Adrenal gland (tissue), 12 donors: ENCODE results near the gene JAKMIP2. TPM values are rescaled to one million over a fixed set of nuclear protein-coding genes. Genes with fewer than 3 reads are reported as not detected.

Source experiments
- DNase-seq, 7 donors: peaks; one replicate each; pipeline ENCODE4 v3.0.0-alpha.2; 2019 to 2020
- H3K27ac ChIP-seq, 5 donors: fragments of 200-600 bp; sonication (generic) in 4 of 5; 1 replicate in 3 of 5; 2 replicates in 2 of 5; pipeline versions ENCODE4 v1.5.1 to v1.8.0; 2016 to 2020; ENCODE audit warnings: mild to moderate bottlenecking in 1 of 5
- H3K27me3 ChIP-seq: fragments of 200-600 bp; 2 replicates; pipeline ENCODE4 v1.8.0; 2021
- H3K36me3 ChIP-seq, 2 donors: fragments of 200-600 bp; replicated peaks in 1 of 2; 1 replicate in 1 of 2; 2 replicates in 1 of 2; pipeline versions ENCODE4 v1.5.1 to v1.8.0; 2018 to 2022
- H3K4me1 ChIP-seq, 2 donors: fragments of 200-600 bp; replicated peaks in 1 of 2; 1 replicate in 1 of 2; 2 replicates in 1 of 2; pipeline versions ENCODE4 v1.5.1 to v1.8.0; 2018 to 2021
- H3K4me3 ChIP-seq, 4 donors: fragments of 200-600 bp; sonication (generic) in 3 of 4; one replicate each; pipeline ENCODE4 v1.5.1; 2016 to 2018
- H3K9me3 ChIP-seq, 3 donors: fragments of 200-600 bp; sonication (generic) in 1 of 3; replicated peaks in 1 of 3; 1 replicate in 2 of 3; 2 replicates in 1 of 3; pipeline versions ENCODE4 v1.5.1 to v1.8.0; 2016 to 2021
- POLR2A ChIP-seq, 2 donors: fragments of 450-650 bp; IDR thresholded peaks; one replicate each; pipeline ENCODE4 v1.6.1; 2017; ENCODE audit warnings: antibody characterized with exemption in 2 of 2, mild to moderate bottlenecking in 2 of 2, moderate library complexity in 1 of 2
- WGBS, 4 donors: extraction: QIAGEN DNeasy Blood & Tissue Kit in 2 of 4; methylation state at CpG; one replicate each; pipeline versions ENCODE4 v1.1.5 to v1.1.7; 2013 to 2017; 5-methylcytosine and 5-hydroxymethylcytosine counted together
- intact Hi-C, 2 donors: fragments of 100-400 bp; cut with DNase I; formaldehyde crosslinking; loops; one replicate each; pipeline versions ENCODE4 v1.14.1 to v1.15.0; 2022 to 2023
- polyA plus RNA-seq, 3 donors: library from polyadenylated mRNA; stranded (reverse); fragments of 200-250 nt in 2 of 3; fragments of 350-450 nt in 1 of 3; fragmentation: Illumina TruSeq in 1 of 3; extraction: RNeasy Lipid Tissue Mini Kit (QIAGEN cat#74804) in 1 of 3; gene quantifications; one replicate each; pipeline ENCODE4 v1.2.3, GENCODE V29; 2013 to 2014
- total RNA-seq, 9 donors: library from RNA; depleted of rRNA in 4 of 9; stranded (reverse); fragments of >200 nt in 4 of 9; fragments of 120-200 nt in 1 of 9; fragmentation: NEBNext Ultra II Directional in 1 of 9; extraction: Animal tissue kit (Norgen Biotek cat#: 25700) in 1 of 9; gene quantifications; one replicate each; pipeline versions ENCODE4 v1.1.0 to v1.2.4, GENCODE V29; 2013 to 2023
- TF ChIP-seq, protein P1 (sequence below), 6 experiments: fragments of 450-650 bp in 4 of 6; fragments of 200-600 bp in 2 of 6; sonication (generic) in 1 of 6; IDR thresholded peaks; 1 replicate in 5 of 6; 2 replicates in 1 of 6; pipeline versions ENCODE4 v1.5.1 to v1.8.0; 2016 to 2021; ENCODE audit warnings: antibody characterized with exemption in 6 of 6, mild to moderate bottlenecking in 2 of 6, moderate library complexity in 1 of 6
- donor health status: healthy with polysubstance abuse.
- donor health status: Bipolar disorder and iron deficiency.
- donor health status: DM: yes; HTN: yes; CAD: no.
- donor health status: DM: no; HTN: no; CAD: no.
- donor health status: DM: no; HTN: no; CAD: no.
- donor health status: DM: yes; HTN: yes; CAD: no.

JAKMIP2 gene
- total and polyA plus RNA-seq, 12 donors, result 0.71 to 56.8 (median 4.0) TPM

GRCh38 chr5:147697380-147697779 is 85.1 kb downstream of the JAKMIP2 start:
- no peaks in the 10 kb centered on the region for H3K9me3 ChIP-seq
- TF ChIP-seq, protein P1, sequence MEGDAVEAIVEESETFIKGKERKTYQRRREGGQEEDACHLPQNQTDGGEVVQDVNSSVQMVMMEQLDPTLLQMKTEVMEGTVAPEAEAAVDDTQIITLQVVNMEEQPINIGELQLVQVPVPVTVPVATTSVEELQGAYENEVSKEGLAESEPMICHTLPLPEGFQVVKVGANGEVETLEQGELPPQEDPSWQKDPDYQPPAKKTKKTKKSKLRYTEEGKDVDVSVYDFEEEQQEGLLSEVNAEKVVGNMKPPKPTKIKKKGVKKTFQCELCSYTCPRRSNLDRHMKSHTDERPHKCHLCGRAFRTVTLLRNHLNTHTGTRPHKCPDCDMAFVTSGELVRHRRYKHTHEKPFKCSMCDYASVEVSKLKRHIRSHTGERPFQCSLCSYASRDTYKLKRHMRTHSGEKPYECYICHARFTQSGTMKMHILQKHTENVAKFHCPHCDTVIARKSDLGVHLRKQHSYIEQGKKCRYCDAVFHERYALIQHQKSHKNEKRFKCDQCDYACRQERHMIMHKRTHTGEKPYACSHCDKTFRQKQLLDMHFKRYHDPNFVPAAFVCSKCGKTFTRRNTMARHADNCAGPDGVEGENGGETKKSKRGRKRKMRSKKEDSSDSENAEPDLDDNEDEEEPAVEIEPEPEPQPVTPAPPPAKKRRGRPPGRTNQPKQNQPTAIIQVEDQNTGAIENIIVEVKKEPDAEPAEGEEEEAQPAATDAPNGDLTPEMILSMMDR (IDR thresholded peaks at IDR 0.05), result no peak
- no peak for TF ChIP-seq POLR2A (IDR thresholded peaks at IDR 0.05)
- H3K36me3 ChIP-seq, result no peaks in the 10 kb centered on the region
- H3K4me3 ChIP-seq, result no peak overlapping the region
- H3K4me1 ChIP-seq, result peaks cover 0 to 12% of the 10 kb centered on the region in 2 donors
- no peak for DNase-seq
- no peaks in the 10 kb centered on the region for H3K27me3 ChIP-seq
- no peak overlapping the region for H3K27ac ChIP-seq
- intact Hi-C loops, result no loop called here

DNA sequence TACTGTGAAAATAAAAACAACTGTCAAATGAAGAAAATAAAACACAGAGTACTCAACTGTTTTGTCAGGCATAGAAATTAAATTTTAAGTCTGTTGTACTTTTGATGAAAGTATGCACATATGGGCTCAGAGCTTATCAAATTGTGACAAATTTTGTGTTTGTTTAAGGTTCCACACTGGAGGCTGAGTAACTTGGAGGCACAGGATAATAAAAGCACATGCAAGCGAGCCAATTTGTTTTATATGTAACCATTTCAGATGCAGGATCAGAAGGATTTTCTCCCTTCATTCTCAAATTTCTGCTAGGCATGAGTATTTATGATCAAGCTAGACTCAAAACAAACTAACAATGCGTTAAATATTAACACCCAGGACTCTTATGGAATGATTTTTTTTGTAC is 87.8 kb downstream of the JAKMIP2 start:
- Histone ChIP-seq H3K27ac (no peak overlapping the region), H3K36me3 (no peaks in the 10 kb centered on the region), H3K9me3 (no peaks in the 10 kb centered on the region), H3K4me1 (peaks cover 8 to 28% of the 10 kb centered on the region in 2 donors), H3K4me3 (no peak overlapping the region), H3K27me3 (no peaks in the 10 kb centered on the region)
- 85 to 97% (median 90%) methylated on average over 2 of the region's 2 CpGs for WGBS, 4 donors
- intact Hi-C loops, result no loop called here
- DNase-seq, result no peak
- no peak for TF ChIP-seq POLR2A (IDR thresholded peaks at IDR 0.05)
- TF ChIP-seq, protein P1 (IDR thresholded peaks at IDR 0.05), result no peak

- TF ChIP-seq, protein P1 (IDR thresholded peaks at IDR 0.05), result no peak
- no peak for TF ChIP-seq POLR2A (IDR thresholded peaks at IDR 0.05)
- 50 to 68% (median 50%) methylated on average over 1 of the region's 1 CpG for WGBS, 4 donors
- Histone ChIP-seq H3K36me3 (no peaks in the 10 kb centered on the region), H3K27ac (no peak overlapping the region), H3K4me1 (peaks cover 8 to 36% of the 10 kb centered on the region in 2 donors), H3K4me3 (no peak overlapping the region), H3K9me3 (no peaks in the 10 kb centered on the region), H3K27me3 (no peaks in the 10 kb centered on the region)
- intact Hi-C loops, result no loop called here
- DNase-seq, result no peak
Observed at GRCh38 chr5:147693233-147693632, 89.3 kb downstream of the JAKMIP2 start.

GRCh38 chr5:147691130-147691529 is 91.4 kb downstream of the JAKMIP2 start:
- Histone ChIP-seq H3K27ac (no peak overlapping the region), H3K9me3 (no peaks in the 10 kb centered on the region), H3K4me1 (peaks cover 8 to 36% of the 10 kb centered on the region in 2 donors), H3K4me3 (no peak overlapping the region), H3K27me3 (no peaks in the 10 kb centered on the region), H3K36me3 (no peaks in the 10 kb centered on the region)
- DNase-seq, result peak in 4 of 7 donors; percentile 19 to 36 (median 28)
- 27 to 44% (median 30%) methylated on average over 3 of the region's 3 CpGs for WGBS, 4 donors
- intact Hi-C loops, result no loop called here
- TF ChIP-seq, protein P1 (IDR thresholded peaks at IDR 0.05), result no peak
- no peak for TF ChIP-seq POLR2A (IDR thresholded peaks at IDR 0.05)
